HG03432 (cell line): ENCODE data around the gene LGALS7.

ENCODE experiments used
- ATAC-seq: cut with Tn5 transposase; IDR thresholded peaks from one replicate; pipeline ENCODE4 v1.9.1; 2021; ENCODE audit warnings: mild to moderate bottlenecking, moderate library complexity; ENCODE audit not compliant: unreplicated experiment

Gene LGALS7

GRCh38 chr19:38741670-38742069 is 31.6 kb downstream of the LGALS7 start:
- no peak for ATAC-seq

GRCh38 chr19:38740932-38741331 is 32.4 kb downstream of the LGALS7 start:
- no peak for ATAC-seq

- no peak for ATAC-seq
Observed at GRCh38 chr19:38740257-38740592, 33.1 kb downstream of the LGALS7 start.

- no peak for ATAC-seq
Observed at GRCh38 chr19:38739440-38740256, 33.7 kb downstream of the LGALS7 start.

GRCh38 chr19:38737921-38738737 is 35.2 kb downstream of the LGALS7 start:
- ATAC-seq: no peak

GRCh38 chr19:38737281-38737865 is 35.9 kb downstream of the LGALS7 start:
- no peak for ATAC-seq

- ATAC-seq: no peak
Observed at GRCh38 chr19:38736413-38737280, 36.7 kb downstream of the LGALS7 start.

GRCh38 chr19:38736036-38736412 is 37.3 kb downstream of the LGALS7 start:
- peak; percentile 26 for ATAC-seq

GRCh38 chr19:38735257-38735686 is 38.0 kb downstream of the LGALS7 start:
- no peak for ATAC-seq

GRCh38 chr19:38734426-38735256 is 38.7 kb downstream of the LGALS7 start:
- ATAC-seq: peak; percentile 31

GRCh38 chr19:38734176-38734425 is 39.2 kb downstream of the LGALS7 start:
- no peak for ATAC-seq

- no peak for ATAC-seq
Observed at GRCh38 chr19:38733493-38734175, 39.7 kb downstream of the LGALS7 start.

- ATAC-seq: no peak
Observed at GRCh38 chr19:38733241-38733492, 40.1 kb downstream of the LGALS7 start.

- no peak for ATAC-seq
Observed at GRCh38 chr19:38731654-38732301, 41.5 kb downstream of the LGALS7 start.

- ATAC-seq: no peak
Observed at GRCh38 chr19:38730731-38731589, 42.4 kb downstream of the LGALS7 start.

- ATAC-seq: no peak
Observed at GRCh38 chr19:38730470-38730730, 42.9 kb downstream of the LGALS7 start.

- no peak for ATAC-seq
Observed at GRCh38 chr19:38729653-38730469, 43.5 kb downstream of the LGALS7 start.
